ENCODE data around the gene PPP1R3E. TPM values are rescaled to one million over a fixed set of nuclear protein-coding genes. Genes with fewer than 3 reads are reported as not detected.

The PPP1R3E gene
- total RNA-seq, 6 experiments from 2014 or later, result 4.0 to 11.1 (median 8.1) TPM

- intact Hi-C loops (cut with DNase I), result no loop called here
- H3K27ac ChIP-seq, result no peak overlapping the region
- TF ChIP-seq CTCF (IDR thresholded peaks at IDR 0.05) (peak; percentile 56 to 83 (median 72)), POLR2A (IDR thresholded peaks at IDR 0.05) (no peak)
- no peaks in the 10 kb centered on the region for H3K9me3 ChIP-seq
- H3K4me3 ChIP-seq, result no peak overlapping the region
- no peak for DNase-seq
- ATAC-seq, result peak; percentile 84 to 93 (median 88)
- whole genome bisulfite sequencing (ENCODE audit: insufficient coverage, low coverage, low lambda C conversion rate, missing lambda C conversion rate), result 12% methylated on average over 19 of the region's 24 CpGs
- no peaks in the 10 kb centered on the region for H3K27me3 ChIP-seq
- H3K36me3 ChIP-seq, result peaks cover 0 to 10% (median 0%) of the 10 kb centered on the region in 4 donors
- H3K4me1 ChIP-seq, result peaks cover 0 to 11% (median 0%) of the 10 kb centered on the region in 4 donors
These were observed 7.7 kb downstream of the PPP1R3E start for GRCh38 chr14:23294734-23295561.

- Histone ChIP-seq H3K4me1 (peaks cover 0 to 18% (median 3%) of the 10 kb centered on the region in 4 donors), H3K4me3 (peak overlapping the region; percentile 83 to 89 (median 83)), H3K27ac (peak overlapping the region; percentile 91 to 94 (median 94)), H3K27me3 (no peaks in the 10 kb centered on the region), H3K36me3 (no peaks in the 10 kb centered on the region), H3K9me3 (no peaks in the 10 kb centered on the region)
- no peak for ATAC-seq
- TF ChIP-seq CTCF (IDR thresholded peaks at IDR 0.05) (no peak), POLR2A (IDR thresholded peaks at IDR 0.05) (no peak)
- intact Hi-C loops (cut with DNase I), result no loop called here
- 60% methylated on average over 6 of the region's 6 CpGs for WGBS (ENCODE audit: insufficient coverage, low coverage, low lambda C conversion rate, missing lambda C conversion rate)
- DNase-seq, result no peak
These were observed 15.7 kb downstream of the PPP1R3E start for GRCh38 chr14:23286902-23287479.

GRCh38 chr14:23286020-23286901 lies 16.4 kb downstream of the PPP1R3E start, which contains the start of gene HOMEZ:
Gene HOMEZ, minus strand, starts transcription at chr14:23286132. Its CDS starts 180 bp downstream, at chr14:23285952.
- Histone ChIP-seq H3K27ac (peak within 1 kb of the TSS; percentile 94 to 95 (median 94)), H3K27me3 (no peaks in the 10 kb centered on the region), H3K4me3 (peak within 1 kb of the TSS; percentile 83 to 89 (median 83)), H3K4me1 (peaks cover 0 to 18% (median 3%) of the 10 kb centered on the region in 4 donors), H3K9me3 (no peaks in the 10 kb centered on the region), H3K36me3 (no peaks in the 10 kb centered on the region)
- under 1% methylated on average over 13 of the region's 53 CpGs for WGBS (ENCODE audit: insufficient coverage, low coverage, low lambda C conversion rate, missing lambda C conversion rate)
- TF ChIP-seq POLR2A (IDR thresholded peaks at IDR 0.05) (peak; percentile 70), CTCF (IDR thresholded peaks at IDR 0.05) (peak in 3 of 4 donors; percentile 16 to 41 (median 31))
- intact Hi-C loops (cut with DNase I), result no loop called here
- peak; percentile 98 to 99 (median 98) for ATAC-seq
- DNase-seq, result peak; percentile 99

- H3K9me3 ChIP-seq, result no peaks in the 10 kb centered on the region
- intact Hi-C loops (cut with DNase I), result no loop called here
- DNase-seq, result peak in 1 of 3 donors; percentile 47
- no peaks in the 10 kb centered on the region for H3K36me3 ChIP-seq
- ATAC-seq, result peak; percentile 27 to 41 (median 37)
- H3K4me1 ChIP-seq, result peaks cover 0 to 18% (median 3%) of the 10 kb centered on the region in 4 donors
- 0% methylated on average over 2 of the region's 22 CpGs for WGBS (ENCODE audit: insufficient coverage, low coverage, low lambda C conversion rate, missing lambda C conversion rate)
- peak overlapping the region; percentile 93 to 95 (median 94) for H3K27ac ChIP-seq
- no peaks in the 10 kb centered on the region for H3K27me3 ChIP-seq
- TF ChIP-seq POLR2A (IDR thresholded peaks at IDR 0.05), result no peak
- no peak for TF ChIP-seq CTCF (IDR thresholded peaks at IDR 0.05)
- peak overlapping the region; percentile 83 to 89 (median 83) for H3K4me3 ChIP-seq
These were observed 17.1 kb downstream of the PPP1R3E start for GRCh38 chr14:23285530-23286019.

Data from right lobe of liver (tissue), 6 donors.